Glomerular endothelial cell (primary cell): ENCODE measurements around the gene DCTN1. TPM values are rescaled to one million over a fixed set of nuclear protein-coding genes. Genes with fewer than 3 reads are reported as not detected.
"Not testable (repeated sequence)": the region's sequence is repeated elsewhere in the genome, so short reads cannot be mapped to it uniquely, and the experiment has no call there.

Experiments used
- DNase-seq: peaks from one replicate; pipeline ENCODE4 v3.0.0-alpha.2; 2011; ENCODE audit warnings: low read depth, low spot score; ENCODE audit errors: extremely low read depth
- total RNA-seq: library from RNA; depleted of rRNA; stranded (reverse); fragments of >200 nt; gene quantifications from 2 replicates; pipeline ENCODE4 v1.2.3, GENCODE V29; 2015

DCTN1 gene
- 152 and 167 TPM in 2 replicates for total RNA-seq

DNA sequence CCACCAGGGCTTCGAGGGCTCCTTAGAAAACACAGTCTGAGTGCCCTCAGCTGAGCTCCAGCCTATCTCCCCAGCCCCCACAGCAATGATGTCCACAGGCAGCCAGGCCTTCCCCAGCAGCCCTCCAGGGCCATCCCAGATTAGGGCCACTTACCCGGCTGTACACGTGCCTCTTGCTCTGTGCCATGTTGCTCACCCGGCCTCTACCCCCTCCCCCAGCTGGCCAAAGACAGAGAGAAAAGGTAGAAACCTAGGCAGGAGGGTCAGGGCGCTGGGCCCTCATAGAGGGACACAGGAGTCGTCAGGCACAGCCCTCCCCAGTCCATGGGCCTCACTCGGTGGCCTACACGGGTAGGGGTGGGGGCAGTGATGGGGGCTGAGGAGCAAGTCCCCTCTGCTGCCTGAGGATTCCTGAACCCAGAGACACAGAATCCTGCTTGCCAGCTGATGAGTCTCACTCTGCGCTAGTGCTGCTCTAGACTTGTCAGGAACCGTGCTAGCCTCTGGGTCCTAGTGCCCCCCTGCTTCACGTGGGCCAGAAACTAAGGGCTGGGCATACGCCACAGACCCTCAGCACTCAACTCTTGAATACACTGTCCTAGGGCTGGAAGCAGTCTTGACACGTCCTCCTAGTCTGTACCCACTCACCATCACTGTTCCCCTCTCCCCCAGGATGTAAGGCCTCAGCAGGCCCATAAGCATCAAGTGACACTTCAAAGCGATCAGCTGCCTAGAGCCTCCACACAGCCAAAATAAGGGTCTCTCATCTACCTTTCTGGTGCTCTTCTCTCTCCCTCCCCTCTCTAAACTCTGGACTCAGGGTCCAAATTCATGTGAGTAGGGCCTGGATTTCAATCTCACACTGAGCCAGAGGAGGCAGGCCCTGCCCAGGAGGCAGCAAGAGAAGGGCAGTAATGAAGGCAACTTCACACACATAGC is at the start of gene DCTN1:
TSS of gene DCTN1 (minus strand) at position 461 of the 939 bp plus-strand sequence. CDS start at position 187, 274 bp downstream.
- DNase-seq: no peak

DNA sequence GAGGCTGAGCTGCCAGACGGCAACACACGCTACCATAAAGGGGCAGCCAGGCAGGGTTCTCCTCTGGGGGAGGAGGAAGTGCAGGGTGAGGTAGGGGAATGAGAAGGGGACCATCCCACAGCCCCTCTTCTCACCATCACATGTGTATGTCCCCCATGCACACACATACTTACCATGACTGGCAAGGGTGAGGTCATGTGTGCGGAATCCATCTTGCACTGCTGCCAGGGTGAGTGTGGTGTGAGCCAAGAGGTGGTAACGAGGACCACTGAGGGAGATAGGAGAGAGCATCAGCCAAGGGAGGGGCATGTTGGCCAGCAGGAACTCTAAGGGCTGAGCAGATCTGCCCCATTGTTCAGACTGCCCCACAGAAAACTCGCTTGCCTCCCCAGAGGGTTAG is 48.6 kb upstream of the DCTN1 start:
- no peak for DNase-seq

DNA sequence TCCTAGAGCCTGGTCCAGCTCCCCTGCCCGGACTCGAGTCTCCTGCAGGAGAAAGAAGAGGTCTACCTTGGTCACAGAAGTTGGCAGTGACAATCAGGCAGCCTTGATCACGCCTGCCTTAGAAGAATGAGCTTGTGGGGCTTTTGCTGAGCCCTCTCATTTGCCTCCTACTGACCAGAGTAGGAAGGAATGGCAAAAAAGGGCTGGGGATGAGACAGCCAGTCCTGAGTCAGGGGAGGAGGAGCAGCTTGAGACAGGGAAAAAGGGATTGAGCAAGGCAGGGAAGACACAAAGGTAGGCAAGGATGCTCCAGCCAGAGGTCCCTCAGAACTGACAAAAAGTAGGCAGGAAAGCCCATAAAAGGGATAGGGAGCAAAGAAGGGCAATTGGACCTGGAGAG is 47.4 kb upstream of the DCTN1 start:
- DNase-seq: no peak

DNA sequence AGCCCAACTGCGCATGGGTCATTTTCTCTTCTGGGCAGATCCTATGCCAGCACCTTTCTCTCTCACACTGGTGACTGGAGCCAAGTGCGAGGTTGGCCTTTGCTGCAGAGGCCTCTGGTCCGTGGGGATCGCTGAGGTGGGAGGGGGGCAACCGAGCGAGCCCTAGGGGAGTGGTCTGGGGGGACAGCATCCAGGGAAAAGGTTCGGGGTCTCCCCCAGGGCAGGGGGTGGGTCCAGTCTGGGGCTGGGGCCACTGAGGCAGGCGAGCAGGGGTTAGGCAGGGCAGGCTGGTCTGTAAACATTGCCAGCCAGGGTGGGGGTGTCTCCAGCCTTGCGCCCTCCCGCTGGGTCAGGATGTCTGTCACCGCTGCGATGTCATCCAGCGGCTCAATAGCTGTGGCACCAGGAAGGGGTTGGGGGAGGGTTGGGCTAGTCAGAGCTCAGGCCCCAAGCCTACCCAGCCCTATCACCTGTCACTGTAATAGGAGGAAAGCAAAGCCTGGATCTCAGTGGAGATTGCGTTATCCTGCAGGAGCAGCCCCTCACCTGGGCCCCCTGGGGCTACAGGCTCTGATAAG is 46.2 kb upstream of the DCTN1 start:
- DNase-seq: no peak

DNA sequence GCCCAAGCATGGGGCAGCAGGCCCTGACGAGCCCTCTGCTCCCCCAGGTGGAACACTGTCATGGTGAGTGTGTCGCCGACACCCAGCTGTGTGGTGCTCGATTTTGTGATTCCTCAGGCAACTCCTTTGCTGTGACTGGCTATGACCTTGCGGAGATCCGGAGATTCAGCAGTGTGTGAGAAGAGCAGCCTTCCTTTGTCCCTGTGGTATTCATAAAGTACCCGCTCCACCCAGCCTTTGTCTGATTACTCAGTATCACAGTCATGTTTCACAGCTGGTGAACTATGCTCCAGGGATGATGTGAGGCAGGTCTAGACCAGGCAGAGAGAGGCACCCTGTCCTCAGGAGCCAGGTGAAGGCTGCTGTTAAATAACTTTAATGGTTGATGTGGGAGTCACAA is 45.4 kb upstream of the DCTN1 start:
- no peak for DNase-seq

DNA sequence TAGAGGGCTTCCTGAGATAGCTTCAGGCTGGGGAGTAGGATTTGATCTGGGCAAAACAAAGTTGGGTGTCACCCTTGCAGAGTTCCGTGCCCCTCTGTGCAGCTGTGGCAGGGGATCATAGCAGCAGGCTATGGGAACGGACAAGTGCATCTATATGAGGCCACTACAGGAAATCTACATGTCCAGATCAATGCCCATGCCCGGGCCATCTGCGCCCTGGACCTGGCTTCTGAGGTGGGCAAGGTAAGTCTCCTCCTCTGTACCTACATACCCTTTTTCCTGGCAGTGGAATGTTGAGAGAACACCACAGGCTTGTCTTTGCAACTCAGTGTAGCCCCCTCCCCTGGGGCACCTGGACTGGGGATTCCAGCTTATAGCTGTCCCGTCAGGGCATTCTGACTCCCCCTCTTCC is 44.9 kb upstream of the DCTN1 start:
- DNase-seq: no peak

DNA sequence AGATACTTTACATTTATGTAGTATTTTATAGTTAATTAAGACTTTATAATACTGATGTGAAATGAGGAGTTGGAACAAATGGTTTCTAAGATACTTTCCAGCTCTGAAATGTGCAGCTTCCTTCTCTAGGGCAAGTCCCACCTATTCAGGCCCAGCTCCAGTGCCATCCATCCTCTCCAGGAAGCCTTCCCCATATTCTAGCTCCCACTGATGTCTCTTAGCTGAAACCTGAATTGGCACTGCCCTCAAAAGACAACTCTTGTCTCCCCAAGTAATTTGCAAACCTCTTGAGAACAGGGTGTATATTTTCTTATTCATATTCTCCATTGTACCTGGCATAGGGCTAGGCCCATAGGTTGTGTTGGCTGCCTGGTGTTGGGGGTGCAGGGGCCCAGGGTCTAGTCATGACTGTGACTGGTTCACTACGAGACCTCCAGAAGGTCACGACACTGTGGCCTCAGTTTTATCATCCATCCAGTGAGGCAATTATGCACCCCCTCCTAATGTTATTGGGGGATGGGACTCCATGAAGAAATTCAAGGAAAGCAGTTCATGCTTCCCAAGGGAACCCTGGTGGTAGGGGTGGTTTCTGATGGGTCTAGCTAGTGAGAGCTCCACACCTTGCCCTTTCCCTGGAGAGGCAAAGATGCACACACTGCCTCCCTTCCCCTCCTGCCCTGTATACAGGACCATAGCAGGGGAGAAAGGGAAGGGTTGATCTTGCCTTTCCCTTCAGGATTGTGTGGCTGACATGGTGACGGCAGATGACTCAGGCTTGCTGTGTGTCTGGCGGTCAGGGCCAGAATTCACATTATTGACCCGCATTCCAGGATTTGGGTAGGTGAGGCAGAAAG is 44.3 kb upstream of the DCTN1 start:
- DNase-seq: no peak

DNA sequence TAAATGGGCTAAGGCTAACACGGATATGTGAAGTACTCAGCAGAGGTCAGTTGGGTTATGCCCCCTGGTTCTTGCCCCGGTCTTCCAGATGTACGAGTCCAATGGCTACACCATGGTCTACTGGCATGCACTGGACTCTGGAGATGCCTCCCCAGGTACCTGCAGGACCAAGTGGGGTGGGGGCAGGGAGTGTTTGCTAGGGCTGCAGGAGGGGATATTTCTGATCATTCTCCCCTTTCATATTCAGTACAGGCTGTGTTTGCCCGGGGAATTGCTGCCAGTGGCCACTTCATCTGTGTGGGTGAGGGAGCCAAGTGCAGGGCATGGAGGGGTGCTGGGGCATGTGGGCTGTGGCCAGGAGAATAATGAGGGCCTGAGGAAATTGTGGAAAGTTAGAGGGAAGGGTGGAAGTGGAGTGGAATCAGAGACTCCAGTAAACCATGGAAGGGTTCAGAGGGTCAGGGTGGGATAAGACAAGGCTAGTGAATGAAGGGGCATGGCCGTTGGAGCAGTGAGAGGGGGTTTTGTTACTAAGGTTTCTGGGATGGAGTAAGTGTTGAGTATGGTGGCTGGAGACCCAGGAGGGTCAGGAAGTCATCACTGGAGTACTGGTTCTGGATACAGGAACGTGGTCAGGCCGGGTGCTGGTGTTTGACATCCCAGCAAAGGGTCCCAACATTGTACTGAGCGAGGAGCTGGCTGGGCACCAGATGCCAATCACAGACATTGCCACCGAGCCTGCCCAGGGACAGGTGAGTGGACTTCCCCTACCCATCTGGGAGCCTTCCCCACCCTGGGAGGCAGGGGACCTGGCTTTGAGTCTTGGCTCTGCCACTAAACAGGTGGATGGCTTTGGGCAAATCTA is 43.4 kb upstream of the DCTN1 start:
- no peak for DNase-seq

DNA sequence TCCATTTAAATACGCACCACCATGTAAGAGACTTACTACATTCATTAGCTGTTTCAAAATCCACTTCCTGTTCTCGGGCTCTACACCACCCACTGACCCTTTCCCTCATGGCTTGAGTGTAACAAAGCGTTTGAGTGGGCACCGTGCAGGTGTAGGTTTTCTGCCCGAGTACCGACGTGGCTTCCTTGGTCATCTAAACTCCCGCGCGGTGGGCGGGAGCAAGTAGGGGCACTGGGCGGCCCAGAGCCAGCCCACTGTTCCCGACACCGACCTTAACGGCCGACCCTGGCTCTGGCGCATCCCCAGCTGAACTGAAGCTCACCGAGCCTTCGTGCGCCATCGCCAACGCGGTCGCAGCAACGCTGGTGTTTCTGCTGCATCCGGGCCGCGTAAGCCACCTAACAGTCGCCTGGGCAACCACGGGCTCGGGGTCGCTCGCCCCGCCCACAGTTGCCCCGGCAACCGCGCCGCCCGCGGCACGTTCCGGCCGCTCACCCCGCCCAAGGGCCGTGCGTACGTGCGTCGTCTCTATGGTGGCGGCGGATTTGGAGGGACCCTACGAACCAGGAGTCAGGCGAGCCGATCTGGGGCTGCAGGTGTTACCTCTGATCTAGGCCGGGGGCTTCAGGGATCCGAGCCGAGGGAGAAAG is 41.2 kb upstream of the DCTN1 start, which contains the start of the genes C2orf81 and WDR54:
TSS of gene C2orf81 (minus strand) at position 399 of the 650 bp plus-strand sequence. CDS start at position 340, 59 bp downstream.
TSS of gene WDR54 (plus strand) at position 510 of the 650 bp plus-strand sequence. CDS start 424 bp downstream, outside the sequence.
- DNase-seq: no peak

DNA sequence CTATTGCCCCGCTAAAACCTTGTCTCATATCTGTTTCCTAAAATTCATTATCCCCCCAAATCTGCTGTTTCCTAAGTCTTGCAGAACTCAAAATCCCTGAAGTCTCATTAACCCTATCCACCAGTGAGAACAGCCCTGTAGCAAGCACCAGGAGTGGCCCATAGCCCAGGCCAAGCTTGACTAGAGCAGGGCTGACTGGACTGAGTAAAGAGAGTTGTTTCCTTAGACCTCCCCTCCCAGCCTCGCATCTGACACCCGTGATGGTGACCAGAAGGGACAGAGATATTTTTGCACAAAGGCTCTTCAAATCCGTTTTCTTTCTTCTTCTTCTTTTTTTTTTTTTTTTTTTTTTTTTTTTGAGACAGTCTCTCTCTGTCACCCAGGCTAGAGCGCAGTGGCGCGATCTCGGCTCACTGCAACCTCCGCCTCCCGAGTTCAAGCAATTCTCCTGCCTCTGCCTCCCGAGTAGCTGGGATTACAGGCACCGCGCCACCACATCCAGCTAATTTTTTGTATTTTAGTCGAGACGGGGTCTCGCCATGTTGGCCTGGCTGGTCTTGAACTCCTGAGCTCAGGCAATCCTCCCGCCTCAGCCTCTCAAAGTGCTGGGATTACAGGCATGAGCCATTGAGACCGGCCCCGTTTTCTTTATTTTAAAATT is 40.5 kb upstream of the DCTN1 start:
- DNase-seq: not testable (repeated sequence)

DNA sequence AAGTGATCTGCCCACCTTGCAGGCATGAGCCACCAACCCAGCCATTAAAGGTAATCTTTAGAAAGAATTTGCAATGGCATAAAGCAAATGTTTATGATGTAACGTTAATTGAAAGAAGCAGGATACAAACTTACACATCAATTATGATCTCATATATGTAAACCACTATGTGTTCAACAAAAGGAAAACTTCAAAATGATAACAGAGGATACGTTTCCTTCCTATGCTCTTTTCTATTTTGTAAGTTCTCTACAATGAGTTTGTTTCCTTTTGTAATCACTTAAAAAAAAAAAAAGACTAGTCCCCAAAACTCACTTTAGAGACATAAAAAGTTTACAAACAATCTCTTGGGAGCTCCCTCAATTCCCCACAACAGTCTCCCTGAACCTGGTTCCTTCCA is 39.9 kb upstream of the DCTN1 start:
- DNase-seq: no peak

DNA sequence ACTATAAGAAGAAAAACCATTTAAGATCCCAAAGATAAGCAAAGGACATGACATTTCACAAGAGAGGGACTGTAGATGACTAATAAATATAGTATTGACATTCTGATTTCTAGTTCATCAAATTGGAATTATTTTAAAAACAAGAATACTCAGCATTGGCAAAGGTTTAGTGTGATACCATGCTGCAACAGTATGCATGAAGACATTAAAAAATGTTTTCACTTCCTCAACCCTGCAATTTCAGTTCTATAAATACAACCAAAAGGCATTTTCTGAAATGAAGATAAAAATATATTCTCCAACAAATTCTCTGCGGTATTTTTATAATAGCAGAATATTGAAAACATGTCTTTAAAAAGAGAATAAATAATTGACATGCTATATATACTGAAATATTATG is 39.2 kb upstream of the DCTN1 start:
- no peak for DNase-seq

DNA sequence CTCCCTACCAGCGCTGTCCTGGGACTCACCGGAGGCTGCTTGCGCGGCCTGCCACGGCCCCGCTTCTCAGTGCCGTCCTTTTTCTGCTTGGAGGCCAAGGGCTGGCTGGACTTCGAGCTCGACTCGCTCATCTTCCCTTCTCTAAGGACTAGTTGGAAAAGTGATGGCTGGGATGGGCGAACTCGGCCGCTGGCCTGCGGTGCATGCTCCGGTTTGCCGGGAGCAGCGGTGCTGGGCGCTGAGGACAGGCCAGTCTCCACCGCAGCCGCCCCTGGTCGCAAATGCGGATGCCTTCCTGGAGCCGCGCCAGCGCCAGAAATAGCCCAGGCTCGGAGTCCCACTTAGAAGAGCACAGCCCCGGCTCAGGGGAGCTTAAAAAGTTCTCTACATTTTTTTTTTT is 38.2 kb upstream of the DCTN1 start:
- DNase-seq: no peak

DNA sequence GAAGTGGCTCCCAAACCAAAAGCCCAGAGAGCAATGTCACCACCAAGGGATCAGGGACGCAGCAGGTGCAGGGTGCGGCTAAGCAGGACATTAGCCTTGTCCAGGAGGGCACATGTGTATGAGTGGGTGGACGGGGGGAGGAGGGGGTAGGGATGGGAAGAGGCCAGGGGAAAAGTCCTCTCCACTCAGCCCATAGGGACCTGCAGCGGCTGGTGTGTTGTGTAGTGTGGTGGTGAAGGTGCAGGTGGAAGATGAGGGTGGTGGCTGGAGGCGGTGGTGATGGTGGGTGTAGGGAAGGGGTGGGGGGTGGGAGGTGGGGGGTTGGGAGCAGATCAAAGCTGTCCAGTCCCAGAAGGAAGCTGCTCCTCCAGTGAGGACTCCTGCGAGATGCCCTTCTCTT is 37.7 kb upstream of the DCTN1 start:
- DNase-seq: no peak

DNA sequence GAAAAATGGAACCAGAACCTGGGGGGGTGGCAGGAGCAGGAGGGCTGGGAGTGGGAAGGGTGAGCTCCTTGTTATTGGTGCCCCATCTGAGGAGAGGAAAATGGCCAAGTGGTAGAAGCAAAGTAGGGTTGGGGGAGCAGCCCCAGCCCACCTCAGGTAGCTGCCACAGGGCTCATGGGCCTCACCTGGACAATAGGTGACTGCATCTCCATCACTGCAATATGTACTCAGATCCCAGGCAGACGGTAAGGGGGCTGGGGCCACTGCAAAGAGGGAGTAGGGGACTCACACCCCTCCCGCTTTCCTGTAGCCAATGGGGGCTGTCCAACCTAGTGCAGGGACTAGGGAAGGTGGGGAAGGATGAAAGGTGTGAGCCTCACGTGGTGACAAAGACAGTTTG is 37.1 kb upstream of the DCTN1 start:
- no peak for DNase-seq

DNA sequence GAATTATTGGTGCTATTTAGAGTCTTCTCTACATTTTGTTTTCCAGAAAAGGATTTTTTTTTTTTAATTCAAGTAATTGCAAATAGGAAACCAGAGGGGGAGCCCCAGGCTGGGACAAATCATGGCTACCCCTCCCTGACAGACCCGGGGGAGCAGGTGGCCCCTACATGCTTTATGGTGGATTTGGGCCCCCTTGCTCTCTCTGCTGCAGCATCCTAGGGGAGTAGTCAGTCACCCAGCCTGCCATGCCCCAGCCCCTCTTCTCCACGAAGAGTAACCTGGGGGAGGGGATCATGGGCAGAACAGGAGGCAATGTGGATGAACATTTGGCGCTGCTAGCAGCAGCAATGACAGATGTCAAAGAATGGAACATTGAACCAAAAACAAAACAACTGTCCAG is 36.7 kb upstream of the DCTN1 start:
- no peak for DNase-seq

DNA sequence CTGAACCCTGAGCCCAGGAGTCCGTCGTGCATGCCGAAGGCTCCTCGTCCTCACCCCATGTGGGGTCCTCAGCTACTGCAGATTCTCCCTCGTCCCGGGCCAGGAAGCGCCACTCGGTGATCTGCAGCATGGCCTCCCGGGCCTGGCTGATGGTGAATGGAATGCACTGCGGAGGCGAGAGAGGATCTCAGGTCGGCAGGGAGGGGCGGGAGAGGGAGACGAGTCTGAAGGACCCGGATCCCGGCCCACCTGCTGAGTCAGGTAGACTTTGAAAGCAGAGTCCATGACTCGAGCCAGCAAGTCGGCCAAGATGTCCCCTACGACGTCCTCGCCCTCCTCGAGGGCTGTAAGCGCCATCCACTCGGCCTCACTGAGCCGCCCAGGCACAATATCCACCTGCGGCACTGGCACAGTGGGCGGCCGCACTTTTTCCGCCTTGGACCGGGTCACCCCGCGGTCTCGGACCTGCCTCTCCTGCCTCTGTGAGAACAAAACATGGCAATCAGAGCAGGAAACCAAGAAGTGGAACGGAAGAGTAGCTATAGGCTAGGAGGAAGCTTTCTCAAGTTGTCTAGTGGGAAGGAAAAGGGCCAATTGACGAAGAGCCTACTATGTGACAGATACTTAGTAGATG is 35.8 kb upstream of the DCTN1 start:
- no peak for DNase-seq

DNA sequence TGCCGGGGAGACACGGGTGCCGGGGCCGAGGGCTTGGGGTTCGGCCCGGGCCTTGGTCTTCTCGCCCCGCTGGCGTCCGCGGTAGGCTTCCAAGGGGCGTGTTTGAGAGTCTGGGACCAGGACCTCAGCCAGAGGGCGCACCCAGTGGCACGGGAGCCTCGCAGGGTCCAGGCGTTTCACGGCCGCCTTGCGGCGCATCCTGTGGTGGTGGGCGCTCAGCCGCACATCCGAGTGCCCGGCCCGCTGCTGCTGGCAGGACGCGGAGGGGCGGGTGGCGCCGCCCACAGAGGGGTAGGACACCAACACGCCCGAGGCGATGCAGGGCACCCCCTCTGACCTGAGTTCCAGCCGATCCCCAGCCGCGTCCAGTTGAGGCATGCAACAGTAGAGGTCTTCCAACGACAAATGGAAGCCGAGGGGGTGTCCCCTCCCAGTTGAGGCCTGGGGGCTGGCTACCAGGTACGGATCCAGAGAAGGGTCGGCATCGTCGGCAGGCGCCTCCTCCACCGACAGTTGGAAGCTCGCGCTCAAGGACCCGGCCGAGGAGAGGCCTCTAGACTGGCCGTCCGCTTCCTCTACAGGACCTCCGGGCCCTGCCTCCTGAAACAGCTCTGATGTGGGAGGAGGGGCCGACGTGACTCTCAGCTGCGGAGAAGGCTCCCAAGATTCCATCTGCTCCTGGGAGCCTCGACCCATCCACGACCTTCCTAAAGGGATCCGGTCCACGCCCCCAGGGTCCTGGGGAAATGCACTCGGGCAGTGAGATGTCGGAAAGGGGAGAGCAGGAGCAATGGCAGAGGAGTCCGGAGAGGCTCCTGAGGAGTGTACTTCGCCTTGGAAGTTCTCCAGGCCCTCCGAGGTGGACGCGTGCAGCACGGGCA is 35.0 kb upstream of the DCTN1 start:
- DNase-seq: no peak
